LoVo (cell line): ENCODE results near the gene FLOT2.
"Not testable (repeated sequence)": the region's sequence is repeated elsewhere in the genome, so short reads cannot be mapped to it uniquely, and the experiment has no call there.

ENCODE experiments used
- DNase-seq: peaks from one replicate; pipeline ENCODE4 v3.0.0-alpha.2; 2016; ENCODE audit warnings: low spot score

The FLOT2 gene

DNA sequence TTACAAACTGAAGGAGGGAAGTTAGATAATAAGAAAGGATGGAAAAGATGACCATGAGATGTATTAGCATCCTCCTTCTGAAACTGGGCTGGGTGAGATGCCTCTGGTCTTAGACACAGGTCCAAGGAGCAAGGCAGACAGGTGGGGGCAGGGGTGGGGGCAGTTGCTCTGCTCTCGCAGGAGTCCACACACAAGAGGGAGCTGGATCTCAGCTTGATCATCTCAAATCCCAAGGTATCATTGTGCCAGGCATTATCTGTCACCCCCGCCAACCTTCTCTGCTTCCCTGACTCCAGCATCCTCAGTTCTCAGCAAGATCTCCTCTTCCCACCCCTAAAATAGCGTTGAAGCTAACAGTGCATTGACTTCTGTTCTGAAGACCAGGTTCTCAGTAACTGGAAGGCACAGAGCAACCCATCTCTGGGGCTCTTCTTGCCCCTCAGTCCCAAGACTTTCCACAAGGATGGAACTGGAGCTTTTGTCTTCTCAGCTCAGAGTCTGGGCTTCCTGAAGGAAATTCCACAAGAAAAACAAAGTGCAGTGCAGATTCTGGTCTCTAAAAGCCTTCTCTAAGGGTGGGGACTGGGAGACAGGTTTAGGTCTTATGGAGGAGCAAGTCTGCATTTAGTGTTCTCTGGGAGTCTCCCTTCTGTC is 1.6 kb downstream of the FLOT2 start:
- no peak for DNase-seq

DNA sequence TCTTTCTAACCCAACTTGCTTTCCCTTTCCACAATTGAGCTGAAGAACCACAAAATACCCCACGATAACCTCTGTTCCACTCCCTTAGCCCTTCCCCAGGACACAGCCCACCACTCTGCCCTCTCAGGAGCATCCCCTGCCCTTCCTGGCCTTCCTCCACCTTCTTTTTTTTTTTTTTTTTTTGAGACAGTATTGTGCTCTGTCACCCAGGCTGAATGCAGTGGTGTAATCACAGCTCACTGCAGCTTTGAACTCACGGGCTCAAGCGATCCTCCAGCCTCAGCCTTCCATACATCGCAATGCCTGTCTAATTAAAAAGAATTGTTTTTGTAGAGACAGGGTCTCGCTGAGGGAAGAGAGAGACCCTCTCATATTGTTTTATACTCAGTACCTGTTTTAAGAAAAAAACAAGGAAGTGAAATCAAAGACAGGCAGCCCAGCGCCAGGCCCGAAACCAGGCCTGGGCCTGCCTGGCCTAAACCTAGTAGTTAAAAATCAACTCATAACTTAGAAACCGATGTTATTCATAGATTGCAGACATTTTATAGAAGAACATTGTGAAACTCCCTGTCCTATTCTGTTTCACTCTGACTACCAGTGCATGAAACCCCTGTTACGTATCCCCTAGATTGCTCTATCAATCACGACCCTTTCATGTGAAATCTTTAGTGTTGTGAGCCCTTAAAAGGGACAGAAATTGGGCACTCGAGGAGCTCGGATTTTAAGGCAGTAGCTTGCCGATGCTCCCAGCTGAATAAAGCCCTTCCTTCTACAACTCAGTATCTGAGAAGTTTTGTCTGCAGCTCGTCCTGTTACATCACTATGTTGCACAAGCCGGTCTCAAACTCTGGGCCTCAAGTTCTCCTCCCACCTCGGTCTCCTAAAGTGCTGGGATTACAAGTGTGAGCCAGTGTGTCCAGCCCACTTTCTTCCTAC is 4.0 kb downstream of the FLOT2 start:
- DNase-seq = not testable (repeated sequence)

DNA sequence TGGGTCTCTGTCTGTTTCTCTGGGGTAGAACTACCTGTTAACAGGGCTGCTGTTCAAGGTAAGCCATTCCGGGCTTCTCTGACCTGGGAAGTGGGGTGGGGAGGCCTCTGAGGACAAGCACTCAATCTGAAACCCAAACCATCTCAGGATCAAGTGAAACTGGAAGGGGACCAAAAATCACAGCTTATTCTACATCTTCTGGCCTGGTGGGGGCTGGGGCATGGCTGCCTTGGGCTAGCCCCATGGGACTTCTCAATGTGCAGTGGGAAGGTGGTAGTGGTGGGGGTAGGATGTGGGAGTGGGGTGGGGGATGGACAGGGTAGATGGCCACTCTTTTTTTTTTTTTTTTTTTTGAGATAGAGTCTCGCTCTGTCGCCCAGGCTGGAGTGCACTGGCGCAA is 5.5 kb downstream of the FLOT2 start:
- no peak for DNase-seq

DNA sequence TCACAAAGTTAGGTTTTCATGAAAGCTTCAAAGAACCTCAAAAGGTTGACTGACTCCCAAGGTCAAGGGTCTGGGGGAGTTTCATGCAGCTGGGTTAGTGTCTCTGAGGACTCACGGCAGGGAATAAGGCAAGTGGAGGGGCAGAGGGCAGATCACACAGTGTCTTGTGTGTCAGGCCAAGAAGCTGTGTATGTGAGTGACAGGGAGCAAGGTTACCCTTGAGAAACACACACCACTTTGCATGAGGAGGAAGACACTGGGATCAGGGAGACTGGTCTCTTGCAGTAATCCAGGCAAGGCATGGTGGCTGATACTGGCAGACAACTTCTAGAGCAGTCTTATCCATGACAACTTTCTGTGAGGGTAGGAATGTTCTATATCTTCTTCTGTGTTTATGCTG is 6.3 kb downstream of the FLOT2 start:
- DNase-seq = no peak

DNA sequence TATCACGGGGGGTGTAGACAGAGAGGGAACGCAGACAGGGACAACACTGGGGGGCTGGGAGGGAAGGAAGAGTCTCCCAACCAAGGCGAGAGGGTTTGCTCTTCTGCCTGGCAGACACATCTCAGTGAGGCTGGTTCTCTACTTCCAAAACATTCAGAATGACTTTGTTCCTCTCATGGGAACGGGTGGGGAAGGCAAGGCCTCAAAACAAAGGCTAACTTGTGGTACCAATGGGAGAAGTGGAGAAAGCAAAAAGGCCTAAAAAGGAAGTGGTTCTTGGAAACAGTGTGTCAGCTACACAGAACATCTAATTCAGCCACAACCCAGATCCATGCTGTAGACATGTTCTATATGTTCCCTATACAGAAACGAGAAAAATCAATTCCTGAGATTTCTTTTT is 7.5 kb downstream of the FLOT2 start:
- no peak for DNase-seq

DNA sequence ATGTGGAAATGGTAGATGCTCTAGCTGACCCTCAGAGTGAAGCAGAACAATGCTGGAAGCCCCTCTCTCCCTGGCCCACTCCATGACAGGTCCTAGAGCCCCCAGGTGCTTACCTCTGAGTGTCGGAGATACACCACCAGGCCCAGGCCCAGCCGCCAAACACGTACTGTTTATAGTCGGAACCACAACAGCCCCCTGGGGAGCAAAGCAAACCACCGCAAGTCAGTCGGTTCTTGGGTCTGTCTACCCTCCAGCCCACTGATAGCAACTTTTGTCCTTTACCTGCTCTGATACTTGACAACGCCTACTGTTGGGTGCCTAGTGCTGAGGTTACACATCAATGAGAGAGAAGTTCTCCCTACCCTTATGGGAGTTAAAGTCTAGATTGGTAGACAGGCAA is 8.7 kb downstream of the FLOT2 start:
- DNase-seq = no peak

GRCh38 chr17:28887871-28888471 is 9.6 kb downstream of the FLOT2 start:
- DNase-seq = no peak

DNA sequence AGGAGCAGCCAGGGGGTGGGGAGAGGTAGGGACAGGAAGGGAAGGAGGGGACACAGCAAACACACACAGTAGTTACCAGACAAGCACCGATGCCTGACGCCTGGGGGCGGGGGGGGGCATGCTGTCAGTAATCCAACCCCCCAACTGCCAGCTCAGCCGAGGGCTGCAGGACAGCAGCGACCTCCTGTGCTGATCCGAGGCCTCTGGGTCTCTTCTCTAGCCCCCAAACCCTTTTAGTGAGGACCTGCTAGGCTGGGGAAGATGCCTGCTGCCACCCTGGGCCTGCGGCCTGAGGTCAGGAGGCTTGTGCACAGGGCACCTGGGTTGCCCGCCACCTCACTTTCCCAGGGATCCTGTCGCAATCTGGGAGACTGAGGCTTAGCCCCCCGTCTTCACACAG is 11.6 kb downstream of the FLOT2 start:
- no peak for DNase-seq

DNA sequence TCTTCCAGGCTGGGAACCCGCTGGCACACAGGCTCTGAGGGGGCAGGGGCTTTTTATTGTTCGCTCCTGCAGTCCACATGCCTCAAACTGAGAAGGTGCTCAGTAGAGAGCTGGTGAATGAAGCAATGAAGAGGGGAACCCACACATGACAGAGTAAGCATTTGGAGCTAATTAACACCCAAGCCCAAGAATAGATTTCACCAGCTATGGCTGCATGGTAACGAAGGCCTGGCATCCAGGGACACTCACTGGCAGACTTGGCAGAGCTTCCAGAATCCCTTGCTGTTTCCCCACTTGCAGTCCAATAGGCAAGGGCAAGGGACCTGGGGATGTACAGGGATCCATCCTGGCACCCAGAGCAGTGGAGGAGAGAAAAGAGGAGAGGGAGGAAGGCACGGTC is 12.2 kb downstream of the FLOT2 start:
- no peak for DNase-seq

GRCh38 chr17:28883967-28884702 is 13.4 kb downstream of the FLOT2 start:
- no peak for DNase-seq

- DNase-seq = no peak
Observed at GRCh38 chr17:28882154-28882895, 15.2 kb downstream of the FLOT2 start.

- no peak for DNase-seq
Observed at GRCh38 chr17:28881533-28882056, 15.9 kb downstream of the FLOT2 start.

GRCh38 chr17:28880572-28880945 is 17.0 kb downstream of the FLOT2 start:
- DNase-seq = no peak

- DNase-seq = no peak
Observed at GRCh38 chr17:28879886-28880571, 17.5 kb downstream of the FLOT2 start.

- no peak for DNase-seq
Observed at GRCh38 chr17:28878981-28879380, 18.6 kb downstream of the FLOT2 start.

GRCh38 chr17:28878158-28878910 is 19.2 kb downstream of the FLOT2 start:
- no peak for DNase-seq

- DNase-seq = not testable (repeated sequence)
Observed at GRCh38 chr17:28877150-28877711, 20.3 kb downstream of the FLOT2 start.

GRCh38 chr17:28875848-28876550 is 21.5 kb downstream of the FLOT2 start:
- DNase-seq = no peak

DNA sequence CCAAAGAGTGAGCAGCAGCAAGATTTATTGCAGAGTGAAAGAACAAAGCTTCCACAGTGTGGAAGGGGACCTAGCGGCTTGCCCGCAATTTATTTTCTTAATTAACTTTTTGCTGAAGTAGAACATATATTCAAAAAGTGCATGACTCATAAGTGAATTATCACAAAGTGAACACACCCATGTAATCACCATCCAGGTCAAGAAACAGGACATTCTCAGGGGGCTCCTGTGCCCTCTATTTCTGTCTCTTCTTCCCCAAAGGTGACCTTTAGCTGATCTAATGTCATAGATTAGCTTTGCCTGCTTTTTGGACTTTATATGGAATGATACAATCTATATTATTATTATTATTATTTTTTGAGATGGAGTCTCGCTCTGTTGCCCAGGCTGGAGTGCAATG is 22.8 kb downstream of the FLOT2 start:
- no peak for DNase-seq
